Heart left ventricle (tissue), 16 donors: ENCODE data around the gene PCP2. TPM values are rescaled to one million over a fixed set of nuclear protein-coding genes. Genes with fewer than 3 reads are reported as not detected.

Experiments used
- ATAC-seq, 4 donors: fragments of 200-7000 bp; cut with Tn5 transposase; one replicate each; pipeline ENCODE4 v1.9.1; 2020 to 2022; ENCODE audit warnings: moderate library complexity in 4 of 4, mild to moderate bottlenecking in 3 of 4, moderate number of reproducible peaks in 1 of 4
- DNase-seq, 5 donors: peaks; one replicate each; pipeline ENCODE4 v3.0.0-alpha.2; 2020
- H3K27ac ChIP-seq, 12 donors: fragments of 200-600 bp; sonication (generic) in 4 of 12; one replicate each; pipeline versions ENCODE4 v1.5.0 to v1.8.0; 2016 to 2022; ENCODE audit warnings: mild to moderate bottlenecking in 2 of 12
- H3K27me3 ChIP-seq, 9 donors: fragments of 200-600 bp; sonication (generic) in 2 of 9; one replicate each; pipeline versions ENCODE4 v1.5.1 to v1.8.0; 2016 to 2022; ENCODE audit warnings: mild to moderate bottlenecking in 3 of 9
- H3K36me3 ChIP-seq, 9 donors: fragments of 200-600 bp; sonication (generic) in 2 of 9; one replicate each; pipeline versions ENCODE4 v1.5.0 to v1.8.0; 2018 to 2022; ENCODE audit warnings: mild to moderate bottlenecking in 2 of 9
- H3K4me1 ChIP-seq, 12 donors: fragments of 200-600 bp; sonication (generic) in 4 of 12; one replicate each; pipeline versions ENCODE4 v1.5.0 to v1.8.0; 2016 to 2022; ENCODE audit warnings: mild to moderate bottlenecking in 3 of 12
- H3K4me3 ChIP-seq, 12 donors: fragments of 200-600 bp; sonication (generic) in 4 of 12; one replicate each; pipeline versions ENCODE4 v1.5.0 to v1.8.0; 2017 to 2022; ENCODE audit warnings: mild to moderate bottlenecking in 9 of 12, moderate library complexity in 4 of 12
- H3K9me3 ChIP-seq, 12 donors: fragments of 200-600 bp; sonication (generic) in 4 of 12; one replicate each; pipeline versions ENCODE4 v1.5.0 to v1.8.0; 2016 to 2022; ENCODE audit warnings: mild to moderate bottlenecking in 1 of 12
- POLR2A ChIP-seq, 2 donors: fragments of 450-650 bp; IDR thresholded peaks; one replicate each; pipeline ENCODE4 v1.6.1; 2017; ENCODE audit warnings: antibody characterized with exemption in 2 of 2, mild to moderate bottlenecking in 2 of 2, moderate library complexity in 2 of 2
- WGBS, 4 donors: extraction: QIAGEN DNeasy Blood & Tissue Kit in 2 of 4; methylation state at CpG; one replicate each; pipeline versions ENCODE4 v1.1.5 to v1.1.7; 2013 to 2018; 5-methylcytosine and 5-hydroxymethylcytosine counted together
- intact Hi-C, 10 donors: fragments of 100-400 bp; cut with DNase I; formaldehyde crosslinking; loops; one replicate each; pipeline versions ENCODE4 v1.11.1 to v1.14.2; 2022
- polyA plus RNA-seq, 2 donors: library from polyadenylated mRNA; stranded (reverse); fragments of 200-250 nt; gene quantifications; one replicate each; pipeline ENCODE4 v1.2.3, GENCODE V29; 2013
- total RNA-seq, 9 donors: library from RNA; depleted of rRNA in 2 of 9; stranded (reverse); fragments of >200 nt in 2 of 9; fragmentation: NEBNext Ultra II Directional in 3 of 9; extraction: Animal tissue kit (Norgen Biotek cat#: 25700) in 3 of 9; gene quantifications; one replicate each; pipeline versions ENCODE4 v1.1.0 to v1.2.4, GENCODE V29; 2016 to 2023
- TF ChIP-seq, protein P1 (sequence below), 12 donors: fragments of 200-600 bp; sonication (generic) in 4 of 12; IDR thresholded peaks; one replicate each; pipeline versions ENCODE4 v1.5.0 to v1.8.0; 2018 to 2022; ENCODE audit warnings: antibody characterized with exemption in 12 of 12, mild to moderate bottlenecking in 5 of 12
- donor health status: ischemic (EF 13 %, LVEDD 7.1; RV severe dilation, severe dysfunction).
- donor health status: healthy with polysubstance abuse.
- donor health status: DM: no; HTN: yes; CAD: no.
- donor health status: DM: no; HTN: no; CAD: no.
- donor health status: ischemic (EF 25% LVEDD 6.9; RV normal size, moderate dysfunction).
- donor health status: ischemic (EF 25% LVEDD 5.7; RV mildly dilated, moderate dysfunction).
- donor health status: healthy.
- donor health status: DM: yes; HTN: yes; CAD: no.
- donor health status: ischemic (EF 35%, LVEDD 5.7; RV mildly dilated, moderate dysfunction).
- donor health status: nonischemic (EF 11% LVEDD 7.7; RV severe dilation, severe dysfunction).
- donor health status: DM: yes; HTN: yes; CAD: no.
- donor health status: PGD.
- donor health status: ischemic (EF 29% LVEDD 5.4; RV normal size, mild dysfunction).
- donor health status: nonischemic (EF 23%, LVEDD 6.1; RV moderate dilation, normal function).

The PCP2 gene
- total and polyA plus RNA-seq, 11 donors = 0.54 to 3.0 (median 1.3) TPM

DNA sequence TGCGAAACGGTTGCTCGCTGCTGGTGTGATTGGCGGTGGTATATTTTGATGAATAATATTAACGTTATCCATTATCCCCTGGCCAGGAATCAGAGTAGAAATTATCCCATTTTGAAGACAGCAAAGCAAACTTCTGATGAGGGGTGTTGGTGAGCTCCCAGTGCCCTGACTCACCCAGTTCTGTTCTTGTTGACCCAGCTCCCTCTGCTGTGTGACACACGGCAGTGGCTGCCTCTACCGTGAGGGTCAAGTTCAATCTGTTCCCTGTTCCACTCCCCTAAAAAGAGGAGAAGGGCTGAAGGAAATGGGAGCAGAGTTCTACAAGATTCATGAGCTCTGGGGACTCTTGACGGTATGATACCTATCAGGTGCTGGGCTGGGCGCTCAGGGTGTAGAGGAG is 35.8 kb downstream of the PCP2 start:
- no peak for TF ChIP-seq POLR2A (IDR thresholded peaks at IDR 0.05)
- TF ChIP-seq, protein P1, sequence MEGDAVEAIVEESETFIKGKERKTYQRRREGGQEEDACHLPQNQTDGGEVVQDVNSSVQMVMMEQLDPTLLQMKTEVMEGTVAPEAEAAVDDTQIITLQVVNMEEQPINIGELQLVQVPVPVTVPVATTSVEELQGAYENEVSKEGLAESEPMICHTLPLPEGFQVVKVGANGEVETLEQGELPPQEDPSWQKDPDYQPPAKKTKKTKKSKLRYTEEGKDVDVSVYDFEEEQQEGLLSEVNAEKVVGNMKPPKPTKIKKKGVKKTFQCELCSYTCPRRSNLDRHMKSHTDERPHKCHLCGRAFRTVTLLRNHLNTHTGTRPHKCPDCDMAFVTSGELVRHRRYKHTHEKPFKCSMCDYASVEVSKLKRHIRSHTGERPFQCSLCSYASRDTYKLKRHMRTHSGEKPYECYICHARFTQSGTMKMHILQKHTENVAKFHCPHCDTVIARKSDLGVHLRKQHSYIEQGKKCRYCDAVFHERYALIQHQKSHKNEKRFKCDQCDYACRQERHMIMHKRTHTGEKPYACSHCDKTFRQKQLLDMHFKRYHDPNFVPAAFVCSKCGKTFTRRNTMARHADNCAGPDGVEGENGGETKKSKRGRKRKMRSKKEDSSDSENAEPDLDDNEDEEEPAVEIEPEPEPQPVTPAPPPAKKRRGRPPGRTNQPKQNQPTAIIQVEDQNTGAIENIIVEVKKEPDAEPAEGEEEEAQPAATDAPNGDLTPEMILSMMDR (IDR thresholded peaks at IDR 0.05) = no peak
- Histone ChIP-seq H3K36me3 (no peaks in the 10 kb centered on the region), H3K4me1 (peaks cover 0 to 12% (median 0%) of the 10 kb centered on the region in 12 donors), H3K4me3 (no peak overlapping the region), H3K27ac (no peak overlapping the region), H3K27me3 (peaks cover 10 to 68% (median 30%) of the 10 kb centered on the region in 9 donors), H3K9me3 (no peaks in the 10 kb centered on the region)
- ATAC-seq = no peak
- DNase-seq = no peak
- intact Hi-C loops = no loop called here
- 65 to 74% (median 69%) methylated on average over 9 of the region's 9 CpGs for WGBS, 4 donors

- intact Hi-C loops = no loop called here
- Histone ChIP-seq H3K36me3 (no peaks in the 10 kb centered on the region), H3K27me3 (peaks cover 10 to 67% (median 30%) of the 10 kb centered on the region in 9 donors), H3K4me1 (peaks cover 0 to 12% (median 0%) of the 10 kb centered on the region in 12 donors), H3K4me3 (peak overlapping the region in 7 of 12 donors; percentile 12 to 53 (median 29)), H3K27ac (no peak overlapping the region), H3K9me3 (no peaks in the 10 kb centered on the region)
- TF ChIP-seq POLR2A (IDR thresholded peaks at IDR 0.05) = no peak
- TF ChIP-seq, protein P1 (IDR thresholded peaks at IDR 0.05) = no peak
- WGBS, 4 donors = 2 to 6% (median 3%) methylated on average over 32 to 70 of the region's 70 CpGs
- ATAC-seq (no peak), DNase-seq (no peak)
Observed at GRCh38 chr19:7596211-7596937, 37.1 kb downstream of the PCP2 start.

DNA sequence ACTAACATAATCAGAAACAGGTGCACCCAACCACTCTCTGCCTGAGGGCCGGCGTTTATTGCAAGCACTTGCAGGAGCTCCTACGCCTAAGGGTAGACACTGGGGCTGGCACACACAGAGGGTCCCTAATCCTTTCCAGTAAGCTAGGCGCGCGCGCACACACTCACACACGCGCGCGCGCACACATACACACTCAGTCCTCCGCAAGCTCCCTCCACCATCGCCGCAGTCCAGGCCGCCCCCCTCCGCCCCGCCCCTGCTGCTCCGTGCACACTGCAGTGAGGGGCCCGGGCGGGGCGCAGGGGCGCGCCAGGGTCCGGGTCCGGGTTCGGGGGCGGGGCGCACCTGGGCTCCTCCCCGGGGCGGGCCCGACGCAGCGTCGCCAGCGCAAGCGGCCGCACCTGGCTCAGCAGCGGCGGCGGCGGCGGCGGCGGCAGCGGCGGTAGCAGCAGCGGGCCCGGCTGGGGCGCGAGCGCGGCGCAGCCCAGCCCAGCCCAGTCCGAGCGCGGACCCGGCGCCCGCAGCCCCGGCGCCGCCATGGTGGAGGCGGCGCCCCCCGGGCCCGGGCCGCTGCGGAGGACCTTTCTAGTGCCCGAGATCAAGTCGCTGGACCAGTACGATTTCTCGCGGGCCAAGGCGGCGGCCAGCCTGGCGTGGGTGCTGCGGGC is 37.9 kb downstream of the PCP2 start, which contains the start of gene CAMSAP3:
TSS of gene CAMSAP3 (plus strand) at position 398 of the 668 bp plus-strand sequence. CDS start at position 538, 140 bp downstream.
- H3K27ac ChIP-seq = no peak within 1 kb of the TSS
- intact Hi-C loops = no loop called here
- peaks cover 0 to 12% (median 0%) of the 10 kb centered on the region in 12 donors for H3K4me1 ChIP-seq
- ATAC-seq = peak in 2 of 4 donors; percentile 46 to 55
- WGBS, 4 donors = 0 to 3% (median 1%) methylated on average over 8 to 78 of the region's 78 CpGs
- TF ChIP-seq, protein P1 (IDR thresholded peaks at IDR 0.05) = no peak
- TF ChIP-seq POLR2A (IDR thresholded peaks at IDR 0.05) = no peak
- no peak for DNase-seq
- peak within 1 kb of the TSS in 10 of 12 donors; percentile 19 to 53 (median 36) for H3K4me3 ChIP-seq
- H3K9me3 ChIP-seq = no peaks in the 10 kb centered on the region
- peaks cover 10 to 73% (median 33%) of the 10 kb centered on the region in 9 donors for H3K27me3 ChIP-seq
- H3K36me3 ChIP-seq = no peaks in the 10 kb centered on the region

- Histone ChIP-seq H3K36me3 (no peaks in the 10 kb centered on the region), H3K4me3 (no peak overlapping the region), H3K4me1 (no peaks in the 10 kb centered on the region), H3K27me3 (peaks cover 0 to 59% (median 24%) of the 10 kb centered on the region in 9 donors), H3K9me3 (no peaks in the 10 kb centered on the region), H3K27ac (no peak overlapping the region)
- ATAC-seq (no peak), DNase-seq (no peak)
- intact Hi-C loops = no loop called here
- 57 to 72% (median 61%) methylated on average over 4 to 8 of the region's 8 CpGs for WGBS, 4 donors
- TF ChIP-seq, protein P1 (IDR thresholded peaks at IDR 0.05) = no peak
- no peak for TF ChIP-seq POLR2A (IDR thresholded peaks at IDR 0.05)
Observed at GRCh38 chr19:7590256-7590655, 43.3 kb downstream of the PCP2 start.
